K562 (cell line): ENCODE data around the gene ADAP2. TPM values are rescaled to one million over a fixed set of nuclear protein-coding genes. Genes with fewer than 3 reads are reported as not detected.
A peak's percentile ranks its signal among the peaks of the same experiment; 100 is the strongest.

Experiments used
- ATAC-seq: fragments of 200-7000 bp; cut with Tn5 transposase; 3 replicates; pipeline ENCODE4 v1.9.1; 2020; ENCODE audit warnings: moderate library complexity
- BruUV-seq: library from RNA; stranded (reverse); fragments of 400-500 nt; replicated peaks from 2 replicates; lab custom pipeline; 2021; lab: Mats Ljungman, UMichigan
- CTCF ChIA-PET: fragments of 300-600 bp; formaldehyde crosslinking; extraction: SDS; loops from one replicate; lab custom pipeline; 2021; ENCODE audit warnings: low intra/inter-chr PET ratio; lab: Yijun Ruan, JAX
- POLR2A ChIA-PET: fragments of 300-600, 350-650 bp; sonication (Branson Sonifier 250); formaldehyde crosslinking; extraction: SDS; loops from one replicate; lab custom pipeline; 2021; ENCODE audit warnings: antibody characterized with exemption, inconsistent platforms; lab: Yijun Ruan, JAX
- DNase-seq, 4 experiments: peaks; one replicate each; pipeline versions ENCODE4 v3.0.0 to v3.0.0-alpha.2; 2011 to 2018; ENCODE audit warnings: low spot score in 3 of 4, mixed read lengths in 3 of 4; ENCODE audit errors: extremely low read depth in 1 of 4
- FAIRE-seq: peaks from 2 replicates; lab custom pipeline; 2011; peaks lifted over from hg19 to GRCh38; lab: Jason Lieb, UNC
- H2AFZ ChIP-seq: 2 replicates; pipeline ENCODE4 v1.6.0; 2011; ENCODE audit warnings: low read depth, low read length, control low read depth, inconsistent platforms
- H3K27ac ChIP-seq: fragments of 200-600 bp; 3 replicates; pipeline ENCODE4 v1.8.0; 2011; ENCODE audit warnings: low read depth, mild to moderate bottlenecking, control low read depth, inconsistent platforms, low read length, moderate library complexity, mixed read lengths; ENCODE audit errors: extremely low read depth
- H3K27me3 ChIP-seq, 2 experiments: fragments of 300-600 bp in 1 of 2; 2 replicates in 1 of 2; 3 replicates in 1 of 2; pipeline versions ENCODE4 v1.6.0 to v1.8.0; 2011; ENCODE audit warnings: inconsistent platforms in 2 of 2, low read length in 2 of 2, mild to moderate bottlenecking in 1 of 2, mixed read lengths in 1 of 2, moderate library complexity in 1 of 2; ENCODE audit not compliant: control insufficient read depth in 2 of 2, insufficient read depth in 2 of 2
- H3K36me3 ChIP-seq: fragments of 300-600 bp; 3 replicates; pipeline ENCODE4 v1.8.0; 2011; ENCODE audit warnings: mild to moderate bottlenecking, low read length, inconsistent platforms; ENCODE audit not compliant: control insufficient read depth, insufficient read depth
- H3K4me1 ChIP-seq, 2 experiments: fragments of 200-600 bp in 1 of 2; replicated peaks in 1 of 2; 2 replicates in 1 of 2; 3 replicates in 1 of 2; pipeline versions ENCODE4 v1.5.1 to v1.8.0; 2011; ENCODE audit warnings: inconsistent platforms in 2 of 2, low read length in 2 of 2, mild to moderate bottlenecking in 1 of 2, mixed read lengths in 1 of 2, moderate library complexity in 1 of 2; ENCODE audit not compliant: control insufficient read depth in 2 of 2, insufficient read depth in 2 of 2
- H3K4me2 ChIP-seq: 2 replicates; pipeline ENCODE4 v1.6.1; 2011; ENCODE audit warnings: low read length, control low read depth, inconsistent platforms, mixed read lengths; ENCODE audit not compliant: insufficient read depth
- H3K4me3 ChIP-seq: fragments of 200-600 bp; sonication (generic), shearing (Covaris generic); 2 replicates; pipeline ENCODE4 v1.5.1; 2016; ENCODE audit warnings: control low read depth, inconsistent platforms
- H3K79me2 ChIP-seq: fragments of 200-600 bp; 3 replicates; pipeline ENCODE4 v1.8.0; 2011; ENCODE audit warnings: low read length, inconsistent platforms; ENCODE audit not compliant: control insufficient read depth, insufficient read depth
- H3K9ac ChIP-seq, 2 experiments: 2 replicates each; pipeline versions ENCODE4 v1.6.0 to v1.6.1; 2011; ENCODE audit warnings: low read depth in 2 of 2, low read length in 2 of 2, control low read depth in 1 of 2, inconsistent platforms in 1 of 2, mild to moderate bottlenecking in 1 of 2, mixed read lengths in 1 of 2; ENCODE audit not compliant: insufficient read depth in 1 of 2
- H3K9me1 ChIP-seq: one replicate; pipeline ENCODE4 v1.6.0; 2011; ENCODE audit warnings: inconsistent platforms, mild to moderate bottlenecking, low read length, moderate library complexity; ENCODE audit not compliant: control insufficient read depth, insufficient read depth
- H3K9me3 ChIP-seq: replicated peaks from 2 replicates; pipeline ENCODE4 v1.5.1; 2011; ENCODE audit warnings: low read depth, low read length, inconsistent platforms; ENCODE audit not compliant: control insufficient read depth, insufficient read depth
- H4K20me1 ChIP-seq: replicated peaks from 2 replicates; pipeline ENCODE4 v1.6.1; 2011; ENCODE audit warnings: low read length, inconsistent platforms, mixed read lengths; ENCODE audit not compliant: control insufficient read depth, insufficient read depth
- ESRRA ChIP-seq: fragments of 450-650 bp; IDR thresholded peaks from 2 replicates; pipeline ENCODE4 v1.6.1; 2014; ENCODE audit warnings: low read depth, mild to moderate bottlenecking, moderate library complexity, borderline replicate concordance
- HOXB6 ChIP-seq: fragments of 250-450 bp; sonication (Bioruptor Pico); IDR thresholded peaks from 2 replicates; pipeline ENCODE4 v1.5.1; 2022; ENCODE audit warnings: mild to moderate bottlenecking, borderline replicate concordance
- HSF4 ChIP-seq: fragments of 250-450 bp; sonication (Bioruptor Pico); IDR thresholded peaks from 2 replicates; pipeline ENCODE4 v2.1.2; 2022; ENCODE audit warnings: mild to moderate bottlenecking, moderate library complexity, borderline replicate concordance
- MYBL2 ChIP-seq, 2 experiments: fragments of 450-650 bp in 1 of 2; sonication (generic) in 1 of 2; formaldehyde crosslinking in 1 of 2; IDR thresholded peaks; 2 replicates each; pipeline versions ENCODE4 v1.6.1 to v1.8.1; 2017 to 2022; ENCODE audit warnings: borderline replicate concordance in 1 of 2, inconsistent platforms in 1 of 2, low read depth in 1 of 2, mild to moderate bottlenecking in 1 of 2, missing genetic modification reagents in 1 of 2, moderate library complexity in 1 of 2
- NUFIP1 ChIP-seq: fragments of 450-650 bp; IDR thresholded peaks from 2 replicates; pipeline ENCODE4 v1.6.1; 2018; ENCODE audit not compliant: partially characterized antibody
- RFX1 ChIP-seq: fragments of 450-650 bp; IDR thresholded peaks from 2 replicates; pipeline ENCODE4 v1.6.1; 2016; ENCODE audit warnings: mild to moderate bottlenecking, moderate library complexity
- SIN3A ChIP-seq, 2 experiments: fragments of 150-350 bp in 1 of 2; IDR thresholded peaks; 2 replicates each; pipeline ENCODE4 v1.6.1; 2011 to 2016; ENCODE audit warnings: borderline replicate concordance in 2 of 2, low read depth in 2 of 2, low read length in 2 of 2, mild to moderate bottlenecking in 2 of 2, moderate library complexity in 2 of 2; ENCODE audit not compliant: control insufficient read depth in 1 of 2
- SREBF1 ChIP-seq: fragments of 150-350 bp; IDR thresholded peaks from 2 replicates; pipeline ENCODE4 v1.6.1; 2014; ENCODE audit warnings: antibody characterized with exemption, low read depth, low read length, borderline replicate concordance
- ZNF3 ChIP-seq: fragments of 250-450 bp; sonication (Bioruptor Pico); IDR thresholded peaks from 2 replicates; pipeline ENCODE4 v1.5.0; 2021; ENCODE audit warnings: mild to moderate bottlenecking, moderate library complexity
- ZNF717 ChIP-seq: fragments of 250-450 bp; sonication (Bioruptor Pico); IDR thresholded peaks from 2 replicates; pipeline ENCODE4 v1.5.0; 2021
- ZNF75A ChIP-seq: fragments of 450-650 bp; formaldehyde crosslinking; IDR thresholded peaks from 2 replicates; pipeline ENCODE4 v1.4.0; 2020; ENCODE audit warnings: mild to moderate bottlenecking
- WGBS: fragments of 100-300 bp; shearing (Covaris generic); methylation state at CpG from one replicate; pipeline ENCODE4 v1.1.6; 2016; ENCODE audit warnings: low coverage, mixed read lengths; ENCODE audit not compliant: insufficient coverage; ENCODE audit errors: missing lambda C conversion rate; 5-methylcytosine and 5-hydroxymethylcytosine counted together
- in situ Hi-C: fragments of 300-500 bp; cut with MboI; formaldehyde crosslinking; loops from 4 replicates; pipeline ENCODE4 v1.15.0; 2018; ENCODE audit warnings: inconsistent platforms, mixed read lengths
- intact Hi-C: fragments of 100-400 bp; cut with micrococcal nuclease; formaldehyde crosslinking; loops from 2 replicates; pipeline ENCODE4 v1.14.2; 2022
- polyA plus RNA-seq, 8 experiments: library from polyadenylated mRNA; depleted of rRNA in 4 of 8; stranded (reverse) in 5 of 8; unstranded in 3 of 8; fragments of >200 nt; fragmentation: Nextera tagmentation in 2 of 8; fragmentation: Illumina TruSeq in 1 of 8; extraction: Ambion mirVana in 2 of 8; extraction: Trizol in 1 of 8; gene quantifications; 2 replicates each; pipeline versions ENCODE4 v1.2.1 to v1.2.3, GENCODE V29; 2011 to 2014; ENCODE audit warnings: inconsistent platforms in 1 of 8, missing spikeins in 1 of 8
- total RNA-seq, 7 experiments: library from RNA; depleted of rRNA in 6 of 7; stranded (reverse); fragments of >200 nt in 6 of 7; fragmentation: Illumina TruSeq in 2 of 7; extraction: Trizol in 2 of 7; gene quantifications; 2 replicates each; pipeline versions ENCODE4 v1.2.1 to v1.2.3, GENCODE V29; 2011 to 2021; ENCODE audit warnings: low replicate concordance in 1 of 7
- TF ChIP-seq, protein P1 (sequence below): fragments of 450-650 bp; IDR thresholded peaks from 2 replicates; pipeline ENCODE4 v1.6.1; 2016
- TF ChIP-seq, protein P2 (sequence below), 2 experiments: fragments of 450-650 bp in 1 of 2; sonication (generic) in 1 of 2; formaldehyde crosslinking in 1 of 2; IDR thresholded peaks in 1 of 2; conservative IDR thresholded peaks in 1 of 2; 2 replicates each; pipeline versions ENCODE4 v1.6.1 to v1.8.1; 2016 to 2023; ENCODE audit warnings: mild to moderate bottlenecking in 2 of 2, moderate library complexity in 2 of 2, inconsistent platforms in 1 of 2, missing genetic modification reagents in 1 of 2
- TF ChIP-seq, protein P3 (sequence below): fragments of 250-450 bp; sonication (Bioruptor Pico); IDR thresholded peaks from 2 replicates; pipeline ENCODE4 v1.9.0; 2021; ENCODE audit warnings: mild to moderate bottlenecking
- TF ChIP-seq, protein P4 (sequence below): IDR thresholded peaks from 3 replicates; pipeline ENCODE4 v1.6.1; 2011; ENCODE audit warnings: borderline replicate concordance, mild to moderate bottlenecking, moderate library complexity; ENCODE audit not compliant: insufficient read length; ENCODE audit errors: extremely low read depth

The ADAP2 gene
- total and polyA plus RNA-seq, 9 of the 15 experiments (the other 6 are each of a cell fraction or from before 2014, with no cell fraction given): 0.06 to 0.73 (median 0.23) TPM; not detected in 5

DNA sequence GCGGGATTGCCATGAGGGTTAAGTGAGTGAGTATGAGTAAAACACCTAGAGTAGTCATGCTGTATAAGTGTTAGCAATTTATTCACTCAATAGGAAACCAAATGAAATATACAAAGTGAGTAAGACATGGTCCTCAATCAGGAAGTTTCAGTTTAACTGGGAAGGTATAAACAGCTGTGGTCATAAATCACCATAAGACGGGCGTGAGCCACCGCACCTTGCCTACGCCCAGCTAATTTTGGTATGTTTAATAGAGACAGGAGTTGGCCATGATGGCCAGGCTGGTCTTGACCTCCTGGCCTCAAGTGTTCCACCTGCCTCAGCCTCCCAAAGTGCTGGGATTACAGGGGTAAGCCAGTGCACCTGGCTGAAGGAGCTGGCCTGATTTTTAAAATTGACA, 76.1 kb downstream of the ADAP2 start (continued):
- no peak for TF ChIP-seq ESRRA
- no peak for TF ChIP-seq RFX1
- TF ChIP-seq, protein P1, sequence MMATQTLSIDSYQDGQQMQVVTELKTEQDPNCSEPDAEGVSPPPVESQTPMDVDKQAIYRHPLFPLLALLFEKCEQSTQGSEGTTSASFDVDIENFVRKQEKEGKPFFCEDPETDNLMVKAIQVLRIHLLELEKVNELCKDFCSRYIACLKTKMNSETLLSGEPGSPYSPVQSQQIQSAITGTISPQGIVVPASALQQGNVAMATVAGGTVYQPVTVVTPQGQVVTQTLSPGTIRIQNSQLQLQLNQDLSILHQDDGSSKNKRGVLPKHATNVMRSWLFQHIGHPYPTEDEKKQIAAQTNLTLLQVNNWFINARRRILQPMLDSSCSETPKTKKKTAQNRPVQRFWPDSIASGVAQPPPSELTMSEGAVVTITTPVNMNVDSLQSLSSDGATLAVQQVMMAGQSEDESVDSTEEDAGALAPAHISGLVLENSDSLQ: peak; percentile 73

DNA sequence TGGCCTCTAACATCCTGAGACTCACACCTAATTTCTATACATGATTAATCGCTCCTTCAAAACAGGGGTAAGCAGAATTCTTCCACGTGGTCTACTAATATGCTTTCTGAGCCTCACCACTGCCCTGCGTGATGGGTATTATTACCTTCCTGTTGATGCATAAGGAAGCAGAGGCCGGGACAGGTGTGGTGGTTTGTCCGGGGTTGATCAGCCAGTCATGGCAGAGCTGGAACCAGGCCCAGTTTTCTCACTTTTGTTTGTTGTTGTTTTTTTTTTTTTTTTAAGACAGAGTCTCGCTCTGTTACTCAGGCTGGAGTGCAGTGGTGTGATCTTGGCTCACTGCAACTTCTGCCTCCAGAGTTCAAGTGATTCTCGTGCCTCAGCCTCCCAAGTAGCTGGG, 80.3 kb downstream of the ADAP2 start:
- Histone ChIP-seq H3K9me1 (no peaks in the 10 kb centered on the region), H3K27ac (no peak overlapping the region), H3K4me2 (no peak overlapping the region), H3K9me3 (no peaks in the 10 kb centered on the region), H3K27me3 (peaks cover 8 to 16% of the 10 kb centered on the region in 2 experiments; a peak in 3 of 5 replicates)
- 8% methylated on average over 6 of the region's 7 CpGs for WGBS
- no peak for DNase-seq
- TF ChIP-seq ZNF75A (CRISPR knock-in tag) (no peak), ZNF3 (CRISPR knock-in tag) (no peak), ZNF717 (no peak), HOXB6 (no peak), SIN3A (IDR thresholded peaks at IDR 0.05; ENCODE audit: borderline replicate concordance in 2 of 2, control insufficient read depth in 1 of 2, low read depth in 2 of 2, low read length in 2 of 2) (no peak), MYBL2 (IDR thresholded peaks at IDR 0.05; ENCODE audit: low read depth) (no peak), MYBL2 (CRISPR knock-in tag; IDR thresholded peaks at IDR 0.05; ENCODE audit: borderline replicate concordance) (no peak), HSF4 (no peak), NUFIP1 (no peak), SREBF1 (no peak)
- TF ChIP-seq, protein P2, sequence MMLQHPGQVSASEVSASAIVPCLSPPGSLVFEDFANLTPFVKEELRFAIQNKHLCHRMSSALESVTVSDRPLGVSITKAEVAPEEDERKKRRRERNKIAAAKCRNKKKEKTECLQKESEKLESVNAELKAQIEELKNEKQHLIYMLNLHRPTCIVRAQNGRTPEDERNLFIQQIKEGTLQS (IDR thresholded peaks at IDR 0.05): no peak
- TF ChIP-seq, protein P2 (CRISPR knock-in tag; conservative IDR thresholded peaks at IDR 0.05): no peak
- TF ChIP-seq, protein P3, sequence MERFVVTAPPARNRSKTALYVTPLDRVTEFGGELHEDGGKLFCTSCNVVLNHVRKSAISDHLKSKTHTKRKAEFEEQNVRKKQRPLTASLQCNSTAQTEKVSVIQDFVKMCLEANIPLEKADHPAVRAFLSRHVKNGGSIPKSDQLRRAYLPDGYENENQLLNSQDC (CRISPR knock-in tag): no peak
- TF ChIP-seq, protein P4, sequence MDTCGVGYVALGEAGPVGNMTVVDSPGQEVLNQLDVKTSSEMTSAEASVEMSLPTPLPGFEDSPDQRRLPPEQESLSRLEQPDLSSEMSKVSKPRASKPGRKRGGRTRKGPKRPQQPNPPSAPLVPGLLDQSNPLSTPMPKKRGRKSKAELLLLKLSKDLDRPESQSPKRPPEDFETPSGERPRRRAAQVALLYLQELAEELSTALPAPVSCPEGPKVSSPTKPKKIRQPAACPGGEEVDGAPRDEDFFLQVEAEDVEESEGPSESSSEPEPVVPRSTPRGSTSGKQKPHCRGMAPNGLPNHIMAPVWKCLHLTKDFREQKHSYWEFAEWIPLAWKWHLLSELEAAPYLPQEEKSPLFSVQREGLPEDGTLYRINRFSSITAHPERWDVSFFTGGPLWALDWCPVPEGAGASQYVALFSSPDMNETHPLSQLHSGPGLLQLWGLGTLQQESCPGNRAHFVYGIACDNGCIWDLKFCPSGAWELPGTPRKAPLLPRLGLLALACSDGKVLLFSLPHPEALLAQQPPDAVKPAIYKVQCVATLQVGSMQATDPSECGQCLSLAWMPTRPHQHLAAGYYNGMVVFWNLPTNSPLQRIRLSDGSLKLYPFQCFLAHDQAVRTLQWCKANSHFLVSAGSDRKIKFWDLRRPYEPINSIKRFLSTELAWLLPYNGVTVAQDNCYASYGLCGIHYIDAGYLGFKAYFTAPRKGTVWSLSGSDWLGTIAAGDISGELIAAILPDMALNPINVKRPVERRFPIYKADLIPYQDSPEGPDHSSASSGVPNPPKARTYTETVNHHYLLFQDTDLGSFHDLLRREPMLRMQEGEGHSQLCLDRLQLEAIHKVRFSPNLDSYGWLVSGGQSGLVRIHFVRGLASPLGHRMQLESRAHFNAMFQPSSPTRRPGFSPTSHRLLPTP: no peak
- TF ChIP-seq, all 486 proteins: peak for 0
- Histone ChIP-seq H3K4me3 (no peak overlapping the region), H3K4me1 (no peaks in the 10 kb centered on the region), H3K79me2 (no peaks in the 10 kb centered on the region), H3K36me3 (no peaks in the 10 kb centered on the region), H3K9ac (no peak overlapping the region), H2AFZ (no peak overlapping the region), H4K20me1 (no peaks in the 10 kb centered on the region)
- in situ Hi-C loops: no loop called here
- intact Hi-C loops: no loop called here
- BruUV-seq: no TSS peak
- FAIRE-seq (no peak), ATAC-seq (no peak)
- POLR2A ChIA-PET: no interaction called here
- CTCF ChIA-PET: no interaction called here
